T-helper 22 cell (primary cell): Measurements from ENCODE around the gene MPHOSPH6.
"Not testable (repeated sequence)": the region's sequence is repeated elsewhere in the genome, so short reads cannot be mapped to it uniquely, and the experiment has no call there.

Experiments used
- DNase-seq: peaks from one replicate; pipeline ENCODE4 v3.0.0-alpha.2; 2020; ENCODE audit warnings: low read depth

The MPHOSPH6 gene

GRCh38 chr16:82175627-82176026 lies 5.6 kb upstream of the MPHOSPH6 start:
- DNase-seq = no peak

- no peak for DNase-seq
Measured at GRCh38 chr16:82167670-82168069, 2.4 kb downstream of the MPHOSPH6 start.

GRCh38 chr16:82160226-82160625 lies 9.8 kb downstream of the MPHOSPH6 start:
- no peak for DNase-seq

GRCh38 chr16:82157836-82158235 lies 12.2 kb downstream of the MPHOSPH6 start:
- DNase-seq = no peak

GRCh38 chr16:82157534-82157812 lies 12.6 kb downstream of the MPHOSPH6 start:
- DNase-seq = no peak

GRCh38 chr16:82156761-82157533 lies 13.1 kb downstream of the MPHOSPH6 start:
- DNase-seq = no peak

- no peak for DNase-seq
Measured at GRCh38 chr16:82152641-82153112, 17.3 kb downstream of the MPHOSPH6 start.

GRCh38 chr16:82152196-82152595 lies 17.8 kb downstream of the MPHOSPH6 start:
- no peak for DNase-seq

- DNase-seq = no peak
Measured at GRCh38 chr16:82150549-82150948, 19.5 kb downstream of the MPHOSPH6 start.

- no peak for DNase-seq
Measured at GRCh38 chr16:82149536-82149935, 20.5 kb downstream of the MPHOSPH6 start.

- no peak for DNase-seq
Measured at GRCh38 chr16:82147546-82147945, 22.5 kb downstream of the MPHOSPH6 start.

GRCh38 chr16:82146957-82147356 lies 23.1 kb downstream of the MPHOSPH6 start:
- no peak for DNase-seq

- no peak for DNase-seq
Measured at GRCh38 chr16:82146556-82146955, 23.5 kb downstream of the MPHOSPH6 start.

GRCh38 chr16:82139286-82139571 lies 30.8 kb downstream of the MPHOSPH6 start:
- not testable (repeated sequence) for DNase-seq

- no peak for DNase-seq
Measured at GRCh38 chr16:82138478-82139285, 31.3 kb downstream of the MPHOSPH6 start.

- no peak for DNase-seq
Measured at GRCh38 chr16:82137822-82138167, 32.2 kb downstream of the MPHOSPH6 start.

- DNase-seq = no peak
Measured at GRCh38 chr16:82136956-82137821, 32.8 kb downstream of the MPHOSPH6 start.

GRCh38 chr16:82135844-82136243 lies 34.2 kb downstream of the MPHOSPH6 start:
- DNase-seq = no peak

GRCh38 chr16:82134846-82135245 lies 35.2 kb downstream of the MPHOSPH6 start:
- no peak for DNase-seq

- DNase-seq = peak; percentile 1
Measured at GRCh38 chr16:82133798-82134197, 36.2 kb downstream of the MPHOSPH6 start.

- DNase-seq = no peak
Measured at GRCh38 chr16:82129881-82130280, 40.1 kb downstream of the MPHOSPH6 start.

- no peak for DNase-seq
Measured at GRCh38 chr16:82124651-82125050, 45.4 kb downstream of the MPHOSPH6 start.

GRCh38 chr16:82119405-82119804 lies 50.6 kb downstream of the MPHOSPH6 start:
- DNase-seq = no peak
